Measurements from ENCODE around the gene PCDHGB5. TPM values are rescaled to one million over a fixed set of nuclear protein-coding genes. Genes with fewer than 3 reads are reported as not detected.
"Not testable (repeated sequence)": the region's sequence is repeated elsewhere in the genome, so short reads cannot be mapped to it uniquely, and the experiment has no call there.

PCDHGB5 gene
- polyA plus RNA-seq, 3 donors = 9.3 to 12.0 (median 9.7) TPM

- DNase-seq = no peak
Observed at GRCh38 chr5:141402553-141403243, 5.0 kb downstream of the PCDHGB5 start, which contains the start of gene PCDHGA9. Gene PCDHGA9, plus strand, starts transcription at chr5:141402778. Its CDS starts 175 bp downstream, at chr5:141402953.

- DNase-seq = no peak
Observed at GRCh38 chr5:141403387-141403786, 5.6 kb downstream of the PCDHGB5 start.

GRCh38 chr5:141407790-141408505, 10.2 kb downstream of the PCDHGB5 start, which contains the start of gene PCDHGB6:
Gene PCDHGB6, plus strand, starts transcription at chr5:141408021. Its CDS starts 182 bp downstream, at chr5:141408203.
- not testable (repeated sequence) for DNase-seq

GRCh38 chr5:141409598-141410306, 12.0 kb downstream of the PCDHGB5 start:
- DNase-seq = no peak

- DNase-seq = no peak
Observed at GRCh38 chr5:141411575-141411974, 13.8 kb downstream of the PCDHGB5 start.

GRCh38 chr5:141412854-141413539, 15.2 kb downstream of the PCDHGB5 start, which contains the start of gene PCDHGA10:
Gene PCDHGA10, plus strand, starts transcription at chr5:141412987. Its CDS starts 189 bp downstream, at chr5:141413176.
- no peak for DNase-seq

DNA sequence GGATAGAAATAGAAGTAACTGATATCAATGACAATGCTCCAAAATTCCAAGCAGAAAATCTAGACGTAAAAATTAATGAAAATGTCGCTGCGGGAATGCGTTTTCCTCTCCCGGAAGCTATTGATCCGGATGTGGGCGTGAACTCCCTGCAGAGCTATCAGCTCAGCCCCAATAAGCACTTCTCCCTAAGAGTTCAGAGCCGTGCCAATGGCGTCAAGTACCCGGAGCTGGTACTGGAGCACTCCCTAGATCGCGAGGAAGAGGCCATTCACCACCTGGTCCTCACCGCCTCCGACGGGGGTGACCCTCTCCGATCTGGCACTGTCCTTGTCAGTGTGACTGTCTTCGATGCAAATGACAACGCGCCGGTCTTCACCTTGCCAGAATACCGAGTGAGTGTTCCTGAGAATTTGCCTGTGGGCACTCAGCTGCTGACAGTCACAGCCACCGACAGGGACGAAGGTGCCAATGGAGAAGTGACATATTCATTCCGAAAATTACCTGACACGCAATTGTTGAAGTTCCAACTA, 15.9 kb downstream of the PCDHGB5 start:
- DNase-seq = no peak

DNA sequence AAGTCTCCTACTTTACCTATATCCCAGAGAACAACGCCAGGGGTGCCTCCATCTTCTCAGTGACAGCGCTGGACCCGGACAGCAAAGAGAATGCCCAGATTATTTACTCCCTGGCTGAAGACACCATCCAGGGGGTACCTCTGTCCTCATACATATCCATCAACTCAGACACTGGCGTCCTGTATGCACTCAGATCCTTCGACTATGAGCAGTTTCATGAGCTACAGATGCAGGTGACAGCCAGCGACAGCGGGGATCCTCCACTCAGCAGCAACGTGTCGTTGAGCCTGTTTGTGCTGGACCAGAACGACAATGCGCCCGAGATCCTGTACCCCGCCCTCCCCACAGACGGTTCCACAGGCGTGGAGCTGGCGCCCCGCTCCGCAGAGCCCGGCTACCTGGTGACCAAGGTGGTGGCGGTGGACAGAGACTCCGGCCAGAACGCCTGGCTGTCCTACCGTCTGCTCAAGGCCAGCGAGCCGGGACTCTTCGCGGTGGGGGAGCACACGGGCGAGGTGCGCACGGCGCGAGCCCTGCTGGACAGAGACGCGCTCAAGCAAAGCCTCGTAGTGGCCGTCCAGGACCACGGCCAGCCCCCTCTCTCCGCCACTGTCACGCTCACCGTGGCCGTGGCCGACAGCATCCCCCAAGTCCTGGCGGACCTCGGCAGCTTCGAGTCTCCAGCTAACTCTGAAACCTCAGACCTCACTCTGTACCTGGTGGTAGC, 17.0 kb downstream of the PCDHGB5 start:
- not testable (repeated sequence) for DNase-seq

GRCh38 chr5:141415275-141415618, 17.5 kb downstream of the PCDHGB5 start:
- DNase-seq = not testable (repeated sequence)

DNA sequence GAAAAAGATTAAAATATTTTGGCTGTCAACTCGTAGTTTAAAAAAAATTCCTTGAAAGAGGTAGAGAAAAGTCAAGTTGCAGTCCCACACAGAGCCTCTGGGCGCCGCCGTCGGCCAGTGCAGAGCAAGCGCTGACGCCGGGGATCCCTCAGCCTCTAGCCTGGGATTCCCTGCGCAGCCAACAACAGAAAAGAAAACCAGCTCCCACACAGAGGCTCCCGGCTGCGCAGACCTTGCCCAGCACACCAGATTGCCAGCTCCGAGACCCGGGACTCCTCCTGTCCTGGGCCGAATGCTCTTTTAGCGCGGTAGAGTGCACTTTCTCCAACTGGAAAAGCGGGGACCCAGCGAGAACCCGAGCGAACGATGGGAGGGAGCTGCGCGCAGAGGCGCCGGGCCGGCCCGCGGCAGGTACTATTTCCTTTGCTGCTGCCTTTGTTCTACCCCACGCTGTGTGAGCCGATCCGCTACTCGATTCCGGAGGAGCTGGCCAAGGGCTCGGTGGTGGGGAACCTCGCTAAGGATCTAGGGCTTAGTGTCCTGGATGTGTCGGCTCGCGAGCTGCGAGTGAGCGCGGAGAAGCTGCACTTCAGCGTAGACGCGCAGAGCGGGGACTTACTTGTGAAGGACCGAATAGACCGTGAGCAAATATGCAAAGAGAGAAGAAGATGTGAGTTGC, 19.9 kb downstream of the PCDHGB5 start, which contains the start of gene PCDHGB7:
TSS of gene PCDHGB7 (plus strand) at position 184 of the 679 bp plus-strand sequence. CDS start at position 367, 183 bp downstream.
- peak; percentile 42 for DNase-seq

GRCh38 chr5:141419074-141419880, 21.5 kb downstream of the PCDHGB5 start:
- DNase-seq = no peak

DNA sequence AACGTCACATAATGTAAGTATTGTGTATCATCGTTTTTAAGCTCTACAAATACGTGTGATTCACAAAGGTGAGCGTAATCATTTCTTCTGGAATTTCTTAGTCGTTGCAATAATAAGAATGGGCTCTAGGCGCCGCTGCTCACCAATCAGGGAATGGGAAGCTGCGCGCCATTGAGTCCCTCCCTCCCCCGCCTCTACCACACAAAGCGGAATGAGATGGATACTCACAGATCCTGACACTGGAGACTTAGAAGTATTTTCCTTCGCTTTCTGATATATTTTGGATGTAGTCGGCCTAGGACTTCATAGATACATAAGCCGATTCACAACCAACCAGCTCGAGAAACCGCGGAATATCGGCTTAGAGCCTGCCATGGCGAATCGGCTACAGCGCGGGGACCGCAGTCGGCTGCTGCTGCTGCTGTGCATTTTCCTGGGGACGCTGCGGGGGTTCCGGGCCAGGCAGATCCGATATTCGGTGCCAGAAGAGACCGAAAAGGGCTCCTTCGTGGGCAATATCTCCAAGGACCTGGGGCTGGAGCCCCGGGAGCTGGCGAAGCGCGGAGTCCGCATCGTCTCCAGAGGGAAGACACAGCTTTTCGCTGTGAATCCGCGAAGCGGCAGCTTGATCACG, 23.2 kb downstream of the PCDHGB5 start, which contains the start of gene PCDHGA11:
TSS of gene PCDHGA11 (plus strand) at position 197 of the 634 bp plus-strand sequence. CDS start at position 374, 177 bp downstream.
- peak; percentile 29 for DNase-seq

DNA sequence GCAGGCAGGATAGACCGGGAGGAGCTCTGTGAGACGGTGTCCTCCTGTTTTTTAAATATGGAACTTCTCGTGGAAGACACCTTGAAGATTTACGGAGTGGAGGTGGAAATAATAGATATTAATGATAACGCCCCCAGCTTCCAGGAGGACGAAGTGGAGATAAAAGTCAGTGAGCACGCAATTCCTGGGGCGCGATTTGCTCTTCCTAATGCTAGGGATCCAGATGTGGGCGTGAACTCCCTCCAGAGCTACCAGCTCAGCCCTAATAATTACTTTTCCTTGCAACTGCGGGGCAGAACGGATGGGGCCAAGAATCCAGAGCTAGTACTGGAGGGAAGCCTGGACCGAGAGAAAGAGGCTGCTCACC, 23.7 kb downstream of the PCDHGB5 start:
- no peak for DNase-seq

GRCh38 chr5:141422742-141423291, 25.1 kb downstream of the PCDHGB5 start:
- no peak for DNase-seq

DNA sequence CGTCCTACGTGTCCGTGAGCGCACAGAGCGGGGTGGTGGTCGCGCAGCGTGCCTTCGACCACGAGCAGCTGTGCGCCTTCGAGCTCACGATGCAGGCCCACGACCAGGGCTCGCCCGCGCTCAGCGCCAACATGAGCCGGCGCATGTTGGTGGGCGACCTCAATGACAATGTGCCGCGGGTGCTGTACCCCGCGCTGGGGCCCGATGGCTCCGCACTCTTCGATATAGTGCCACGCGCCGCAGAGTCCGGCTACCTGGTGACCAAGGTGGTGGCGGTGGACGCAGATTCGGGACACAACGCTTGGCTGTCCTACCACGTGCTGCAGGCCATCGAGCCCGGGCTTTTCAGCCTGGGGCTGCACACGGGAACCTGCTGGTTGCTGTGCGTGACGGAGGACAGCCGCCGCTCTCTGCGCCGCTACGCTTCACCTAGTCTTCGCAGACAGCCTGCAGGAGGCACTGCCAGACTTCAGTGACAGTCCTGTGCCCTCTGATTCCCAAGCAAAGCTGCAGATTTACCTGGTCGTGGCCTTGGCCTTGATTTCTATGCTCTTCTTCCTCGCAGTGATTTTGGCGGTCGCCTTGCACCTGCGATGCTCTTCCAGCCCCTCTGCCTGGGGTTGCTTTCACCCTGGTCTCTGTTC, 30.2 kb downstream of the PCDHGB5 start:
- DNase-seq = no peak

DNA sequence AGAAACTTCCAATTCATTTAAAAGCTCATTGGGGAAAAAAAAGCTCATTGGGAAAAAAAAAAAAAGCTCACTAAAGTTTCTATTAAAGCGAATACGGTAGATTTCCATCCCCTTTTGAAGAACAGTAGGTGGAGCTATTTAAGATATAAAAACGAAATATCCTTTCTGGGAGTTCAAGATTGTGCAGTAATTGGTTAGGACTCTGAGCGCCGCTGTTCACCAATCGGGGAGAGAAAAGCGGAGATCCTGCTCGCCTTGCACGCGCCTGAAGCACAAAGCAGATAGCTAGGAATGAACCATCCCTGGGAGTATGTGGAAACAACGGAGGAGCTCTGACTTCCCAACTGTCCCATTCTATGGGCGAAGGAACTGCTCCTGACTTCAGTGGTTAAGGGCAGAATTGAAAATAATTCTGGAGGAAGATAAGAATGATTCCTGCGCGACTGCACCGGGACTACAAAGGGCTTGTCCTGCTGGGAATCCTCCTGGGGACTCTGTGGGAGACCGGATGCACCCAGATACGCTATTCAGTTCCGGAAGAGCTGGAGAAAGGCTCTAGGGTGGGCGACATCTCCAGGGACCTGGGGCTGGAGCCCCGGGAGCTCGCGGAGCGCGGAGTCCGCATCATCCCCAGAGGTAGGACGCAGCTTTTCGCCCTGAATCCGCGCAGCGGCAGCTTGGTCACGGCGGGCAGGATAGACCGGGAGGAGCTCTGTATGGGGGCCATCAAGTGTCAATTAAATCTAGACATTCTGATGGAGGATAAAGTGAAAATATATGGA, 32.8 kb downstream of the PCDHGB5 start, which contains the start of gene PCDHGA12:
TSS of gene PCDHGA12 (plus strand) at position 176 of the 782 bp plus-strand sequence. CDS start at position 429, 253 bp downstream.
- peak; percentile 17 for DNase-seq

DNA sequence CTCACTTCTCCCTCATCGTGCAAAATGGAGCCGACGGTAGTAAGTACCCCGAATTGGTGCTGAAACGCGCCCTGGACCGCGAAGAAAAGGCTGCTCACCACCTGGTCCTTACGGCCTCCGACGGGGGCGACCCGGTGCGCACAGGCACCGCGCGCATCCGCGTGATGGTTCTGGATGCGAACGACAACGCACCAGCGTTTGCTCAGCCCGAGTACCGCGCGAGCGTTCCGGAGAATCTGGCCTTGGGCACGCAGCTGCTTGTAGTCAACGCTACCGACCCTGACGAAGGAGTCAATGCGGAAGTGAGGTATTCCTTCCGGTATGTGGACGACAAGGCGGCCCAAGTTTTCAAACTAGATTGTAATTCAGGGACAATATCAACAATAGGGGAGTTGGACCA, 33.5 kb downstream of the PCDHGB5 start:
- DNase-seq = no peak
